ENCODE data around the gene KRTAP25-1. TPM values are rescaled to one million over a fixed set of nuclear protein-coding genes. Genes with fewer than 3 reads are reported as not detected.

Gene KRTAP25-1
- polyA plus RNA-seq, 1 donor from 2014 or later = not detected

- H3K9me3 ChIP-seq (ENCODE audit: low read length) = no peaks in the 10 kb centered on the region
- no peaks in the 10 kb centered on the region for H3K36me3 ChIP-seq (ENCODE audit: insufficient read depth, low read length)
- no peak overlapping the region for H2AFZ ChIP-seq (ENCODE audit: low read depth, low read length)
- TF ChIP-seq RAD21 (conservative IDR thresholded peaks at IDR 0.05) (no peak), CTCF (IDR thresholded peaks at IDR 0.05; ENCODE audit: poor library complexity, severe bottlenecking) (no peak), EP300 (conservative IDR thresholded peaks at IDR 0.05; ENCODE audit: poor library complexity, severe bottlenecking) (no peak), EZH2 (IDR thresholded peaks at IDR 0.05; ENCODE audit: borderline replicate concordance, insufficient read depth, low read length, poor library complexity, severe bottlenecking) (no peak), TAF1 (IDR thresholded peaks at IDR 0.05; ENCODE audit: low read depth) (no peak), MXI1 (conservative IDR thresholded peaks at IDR 0.05; ENCODE audit: poor library complexity, severe bottlenecking) (no peak), REST (IDR thresholded peaks at IDR 0.05; ENCODE audit: borderline replicate concordance) (no peak), SMC3 (conservative IDR thresholded peaks at IDR 0.05; ENCODE audit: poor library complexity) (no peak), POLR2AphosphoS5 (IDR thresholded peaks at IDR 0.05) (no peak)
- no peaks in the 10 kb centered on the region for H3K79me2 ChIP-seq (replicated peaks; ENCODE audit: insufficient read depth, low read length)
- no peak overlapping the region for H3K9ac ChIP-seq (ENCODE audit: low read length)
- no peaks in the 10 kb centered on the region for H3F3A ChIP-seq (ENCODE audit: insufficient read depth, low read length, poor library complexity, severe bottlenecking)
- H3K4me2 ChIP-seq (ENCODE audit: low read length) = no peak overlapping the region
- H3K27me3 ChIP-seq (ENCODE audit: insufficient read depth, low read depth, low read length) = no peaks in the 10 kb centered on the region
- H3K27ac ChIP-seq (ENCODE audit: low read length) = no peak overlapping the region
- H3K9me2 ChIP-seq (ENCODE audit: insufficient read depth, low read length) = no peaks in the 10 kb centered on the region
- no peak overlapping the region for H3K4me3 ChIP-seq (ENCODE audit: low read length)
- H4K20me1 ChIP-seq (ENCODE audit: insufficient read depth) = no peaks in the 10 kb centered on the region
Measured at GRCh38 chr21:30268608-30269197, 20.6 kb downstream of the KRTAP25-1 start.

GRCh38 chr21:30257773-30258172, 31.5 kb downstream of the KRTAP25-1 start:
- H2AFZ ChIP-seq (ENCODE audit: low read depth, low read length) = no peak overlapping the region
- no peak overlapping the region for H3K4me3 ChIP-seq (ENCODE audit: low read length)
- H3K79me2 ChIP-seq (replicated peaks; ENCODE audit: insufficient read depth, low read length) = no peaks in the 10 kb centered on the region
- TF ChIP-seq TAF1 (IDR thresholded peaks at IDR 0.05; ENCODE audit: low read depth) = no peak
- H3K27me3 ChIP-seq (ENCODE audit: insufficient read depth, low read depth, low read length) = no peaks in the 10 kb centered on the region
- H4K20me1 ChIP-seq (ENCODE audit: insufficient read depth) = no peaks in the 10 kb centered on the region
- no peak overlapping the region for H3K27ac ChIP-seq (ENCODE audit: low read length)
- H3K36me3 ChIP-seq (ENCODE audit: insufficient read depth, low read length) = no peaks in the 10 kb centered on the region
- H3K9ac ChIP-seq (ENCODE audit: low read length) = no peak overlapping the region
- H3K9me3 ChIP-seq (ENCODE audit: low read length) = no peaks in the 10 kb centered on the region
- no peaks in the 10 kb centered on the region for H3K9me2 ChIP-seq (ENCODE audit: insufficient read depth, low read length)
- H3F3A ChIP-seq (ENCODE audit: insufficient read depth, low read length, poor library complexity, severe bottlenecking) = no peaks in the 10 kb centered on the region
- no peak overlapping the region for H3K4me2 ChIP-seq (ENCODE audit: low read length)
